ENCODE measurements around the gene GCA. TPM values are rescaled to one million over a fixed set of nuclear protein-coding genes. Genes with fewer than 3 reads are reported as not detected.

Gene GCA
- total RNA-seq, 1 experiment from 2014 or later, result 18.8 TPM

DNA sequence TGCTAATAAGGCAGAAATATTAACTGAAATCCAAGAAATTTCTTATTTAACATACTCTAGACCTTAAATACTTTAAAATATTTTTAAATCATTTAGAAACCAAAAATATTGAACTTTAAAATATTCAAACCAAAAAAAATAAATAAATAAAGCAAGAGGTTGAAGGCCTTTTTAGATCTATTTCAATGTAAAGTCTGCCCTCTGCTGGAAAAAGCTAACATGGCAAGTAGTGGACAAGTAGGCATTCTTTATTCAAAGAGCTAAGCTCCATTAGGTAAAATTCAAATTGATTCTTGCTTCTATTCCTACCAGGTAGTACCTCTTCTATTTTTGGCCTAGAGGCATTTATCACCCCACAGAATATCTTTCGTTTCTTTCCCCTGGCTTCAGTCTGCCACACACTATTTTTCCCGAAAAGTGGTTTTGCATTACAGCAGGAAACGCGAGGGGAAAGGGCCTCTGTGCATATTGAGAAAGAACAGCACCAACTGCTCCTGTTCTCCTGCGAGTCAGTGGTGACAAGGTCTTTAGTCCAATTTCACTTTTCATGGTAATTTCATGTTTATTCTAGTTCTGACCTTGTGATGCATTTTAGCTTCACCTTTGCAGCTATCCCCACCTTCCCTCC, 45.9 kb upstream of the GCA start:
- no TSS peak for BruUV-seq (replicated peaks)
- Histone ChIP-seq H3K4me1 (ENCODE audit: control insufficient read depth in 1 of 2, insufficient read depth in 2 of 2, low read length in 2 of 2) (no peaks in the 10 kb centered on the region), H3K9me3 (ENCODE audit: control insufficient read depth in 1 of 2, insufficient read depth in 1 of 2, low read depth in 1 of 2, low read length in 2 of 2) (no peaks in the 10 kb centered on the region), H3K4me3 (replicated peaks in 1 of 2; ENCODE audit: low read depth in 1 of 2, low read length in 2 of 2) (no peak overlapping the region), H4K20me1 (ENCODE audit: insufficient read depth) (no peaks in the 10 kb centered on the region), H3K36me3 (ENCODE audit: control insufficient read depth in 1 of 2, insufficient read depth in 2 of 2, low read length in 2 of 2) (no peaks in the 10 kb centered on the region), H3K27ac (ENCODE audit: low read depth, low read length) (no peak overlapping the region), H3K9me2 (ENCODE audit: insufficient read depth) (no peaks in the 10 kb centered on the region), H3K79me2 (ENCODE audit: insufficient read depth, low read length) (no peaks in the 10 kb centered on the region), H3K27me3 (ENCODE audit: insufficient read depth, low read length) (no peaks in the 10 kb centered on the region), H3K4me2 (ENCODE audit: low read length) (no peak overlapping the region), H2AFZ (ENCODE audit: low read depth, low read length, poor library complexity, severe bottlenecking) (no peak overlapping the region), H3K9ac (ENCODE audit: low read length) (no peak overlapping the region)
- intact Hi-C loops (cut with micrococcal nuclease), result loop anchor here (1.0 kb wide), 1 partner anchor 77 kb away; no protein-coding TSS in a partner anchor
- RAD21 ChIA-PET (ENCODE audit: low non-redundant PET in 1 of 2, low total read pairs in 2 of 2, uncharacterized antibody in 2 of 2, unreplicated experiment in 2 of 2), result interaction anchor here (0.9 to 1.3 kb wide), 4 partner anchors 76 to 145 kb away, joined by 3 to 11 read pairs (median 4); partner anchors contain the start of gene GCG (in 1 of the 2)
- TF ChIP-seq RAD21 (IDR thresholded peaks at IDR 0.05; ENCODE audit: low read depth) (peak; percentile 85), SRF (IDR thresholded peaks at IDR 0.05; ENCODE audit: low read depth) (no peak), CBX3 (IDR thresholded peaks at IDR 0.05; ENCODE audit: low read depth) (no peak)
- TF ChIP-seq, protein P1, sequence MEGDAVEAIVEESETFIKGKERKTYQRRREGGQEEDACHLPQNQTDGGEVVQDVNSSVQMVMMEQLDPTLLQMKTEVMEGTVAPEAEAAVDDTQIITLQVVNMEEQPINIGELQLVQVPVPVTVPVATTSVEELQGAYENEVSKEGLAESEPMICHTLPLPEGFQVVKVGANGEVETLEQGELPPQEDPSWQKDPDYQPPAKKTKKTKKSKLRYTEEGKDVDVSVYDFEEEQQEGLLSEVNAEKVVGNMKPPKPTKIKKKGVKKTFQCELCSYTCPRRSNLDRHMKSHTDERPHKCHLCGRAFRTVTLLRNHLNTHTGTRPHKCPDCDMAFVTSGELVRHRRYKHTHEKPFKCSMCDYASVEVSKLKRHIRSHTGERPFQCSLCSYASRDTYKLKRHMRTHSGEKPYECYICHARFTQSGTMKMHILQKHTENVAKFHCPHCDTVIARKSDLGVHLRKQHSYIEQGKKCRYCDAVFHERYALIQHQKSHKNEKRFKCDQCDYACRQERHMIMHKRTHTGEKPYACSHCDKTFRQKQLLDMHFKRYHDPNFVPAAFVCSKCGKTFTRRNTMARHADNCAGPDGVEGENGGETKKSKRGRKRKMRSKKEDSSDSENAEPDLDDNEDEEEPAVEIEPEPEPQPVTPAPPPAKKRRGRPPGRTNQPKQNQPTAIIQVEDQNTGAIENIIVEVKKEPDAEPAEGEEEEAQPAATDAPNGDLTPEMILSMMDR (IDR thresholded peaks at IDR 0.05 in 2 of 3, conservative IDR thresholded peaks at IDR 0.05 in 1 of 3; ENCODE audit: borderline replicate concordance in 1 of 3, insufficient read depth in 1 of 3, low read depth in 2 of 3, low read length in 2 of 3), result peak; percentile 66 to 89 (median 69)
- CTCF ChIA-PET, result interaction anchor here (0.6 to 7.7 kb wide), 38 partner anchors 9 to 711 kb away, joined by 3 to 119 read pairs (median 4); partner anchors contain the start of gene GCG
- peak; percentile 73 for ATAC-seq
- POLR2A ChIA-PET, result interaction anchor here (1.0 to 1.4 kb wide), 2 partner anchors 21 to 78 kb away, joined by 3 to 4 read pairs; no protein-coding TSS in a partner anchor
- DNase-seq (ENCODE audit: low read depth, low spot score), result peak; percentile 73
